Activated CD8-positive, alpha-beta memory T cell treated with anti-CD3 and anti-CD28 coated beads, Interleukin-2, amount 50 U/mL, for 1 hour (primary cell): ENCODE measurements around the gene SLC2A9.
"Not testable (repeated sequence)": the region's sequence is repeated elsewhere in the genome, so short reads cannot be mapped to it uniquely, and the experiment has no call there.

Experiments used
- DNase-seq: peaks from one replicate; pipeline ENCODE4 v3.0.0-alpha.2; 2020; ENCODE audit errors: extremely low read depth

The SLC2A9 gene

DNA sequence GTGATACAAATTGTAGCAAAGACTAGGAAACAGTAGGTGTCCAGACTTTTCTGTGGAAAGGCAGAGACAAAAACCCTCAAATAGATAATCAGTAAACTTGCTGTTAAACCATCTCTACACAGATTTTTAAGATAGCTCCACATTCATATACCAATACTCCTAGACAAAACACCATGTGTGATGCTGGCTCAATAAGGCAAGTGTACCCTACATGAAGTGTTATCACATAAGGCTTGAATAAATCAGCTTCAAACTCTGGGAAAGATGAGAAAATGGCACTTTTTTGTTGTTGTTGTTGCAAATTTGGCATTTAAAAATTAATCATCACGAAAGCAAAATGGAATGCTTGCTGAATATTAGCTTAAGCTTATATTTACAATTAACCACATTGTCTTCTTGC, 194.7 kb downstream of the SLC2A9 start:
- no peak for DNase-seq

GRCh38 chr4:9825049-9825448, 196.2 kb downstream of the SLC2A9 start:
- DNase-seq: no peak

DNA sequence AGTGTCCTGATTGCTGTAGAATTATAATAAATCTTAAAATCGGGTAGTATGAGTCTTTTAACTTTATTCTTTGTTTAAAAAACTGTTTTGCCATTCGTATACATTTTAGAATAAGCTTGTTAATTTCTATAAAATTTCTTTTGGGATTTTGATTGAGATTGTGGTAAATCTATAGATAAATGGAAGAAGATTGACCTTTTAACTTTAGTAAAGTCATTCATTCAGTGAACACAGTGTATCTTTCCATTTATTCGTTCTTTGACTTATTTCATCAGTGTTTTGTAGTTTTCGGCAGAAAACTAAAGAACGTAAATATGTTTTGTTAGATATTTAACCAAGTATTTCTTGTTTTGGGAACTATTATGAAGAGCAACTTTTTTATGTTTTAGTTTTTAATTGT, 201.0 kb downstream of the SLC2A9 start:
- DNase-seq: no peak

DNA sequence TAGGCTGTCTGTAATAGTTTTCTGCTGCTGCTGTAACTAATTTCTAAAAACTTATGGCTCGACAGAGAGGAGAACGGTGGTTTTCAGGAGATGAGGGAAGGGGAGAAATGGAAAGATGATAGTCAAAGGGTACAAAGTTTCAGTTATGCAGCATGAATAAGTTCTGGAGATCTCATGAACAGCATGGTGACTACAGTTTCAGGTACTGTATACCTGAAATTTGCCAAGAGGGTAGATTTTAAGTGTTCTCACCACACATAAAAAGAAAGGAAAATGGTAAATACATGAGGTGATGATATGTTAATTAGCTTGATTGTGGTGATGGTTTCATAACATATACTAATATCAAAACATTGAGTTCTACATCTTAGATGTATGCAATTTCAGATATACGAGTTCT, 205.0 kb downstream of the SLC2A9 start:
- no peak for DNase-seq

GRCh38 chr4:9812501-9813340, 208.6 kb downstream of the SLC2A9 start:
- DNase-seq: no peak

DNA sequence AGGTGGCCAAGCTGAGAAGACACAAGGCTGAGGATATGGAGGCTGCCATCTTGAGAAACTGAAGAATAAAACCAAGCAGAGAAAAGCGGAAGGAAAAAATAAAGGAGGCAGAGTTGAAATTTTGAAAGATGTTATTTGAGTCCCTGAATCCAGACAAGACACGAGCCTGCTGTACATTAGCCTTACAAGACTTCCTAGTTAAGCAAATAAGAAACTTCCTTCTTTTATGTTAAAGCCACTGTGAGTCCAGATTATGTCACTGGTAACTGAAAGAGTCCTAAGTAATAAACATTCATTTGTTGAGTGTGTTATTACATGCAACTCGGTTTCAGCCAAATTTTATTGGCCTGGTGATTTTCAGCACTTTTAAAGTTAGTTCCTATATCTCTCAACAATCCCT, 209.5 kb downstream of the SLC2A9 start:
- DNase-seq: no peak

- DNase-seq: no peak
Observed at GRCh38 chr4:9808077-9808476, 213.2 kb downstream of the SLC2A9 start.

- no peak for DNase-seq
Observed at GRCh38 chr4:9804918-9805317, 216.4 kb downstream of the SLC2A9 start.

DNA sequence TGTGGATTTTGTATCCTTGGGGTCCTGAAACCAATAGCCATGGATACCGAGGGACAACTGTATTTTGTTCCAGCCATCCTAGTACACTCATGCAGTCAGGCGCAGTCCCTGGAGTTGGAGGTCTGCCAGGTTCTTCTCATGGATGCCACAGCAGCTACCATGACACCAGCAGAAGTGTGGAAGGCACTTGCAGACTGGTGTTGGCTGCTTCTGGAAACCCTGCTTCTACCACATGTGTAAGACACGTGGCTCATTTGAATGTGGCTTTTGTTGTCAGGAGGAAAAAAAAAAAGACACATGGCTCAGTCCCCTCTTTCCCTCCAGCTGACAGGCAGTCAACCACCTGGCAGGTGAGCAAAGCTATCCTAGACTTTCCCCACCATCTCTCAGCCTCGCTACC, 220.4 kb downstream of the SLC2A9 start:
- DNase-seq: no peak

GRCh38 chr4:9796641-9797040, 224.7 kb downstream of the SLC2A9 start:
- not testable (repeated sequence) for DNase-seq

- DNase-seq: no peak
Observed at GRCh38 chr4:9792381-9792780, 228.9 kb downstream of the SLC2A9 start.

GRCh38 chr4:9785891-9786290, 235.4 kb downstream of the SLC2A9 start:
- DNase-seq: not testable (repeated sequence)

DNA sequence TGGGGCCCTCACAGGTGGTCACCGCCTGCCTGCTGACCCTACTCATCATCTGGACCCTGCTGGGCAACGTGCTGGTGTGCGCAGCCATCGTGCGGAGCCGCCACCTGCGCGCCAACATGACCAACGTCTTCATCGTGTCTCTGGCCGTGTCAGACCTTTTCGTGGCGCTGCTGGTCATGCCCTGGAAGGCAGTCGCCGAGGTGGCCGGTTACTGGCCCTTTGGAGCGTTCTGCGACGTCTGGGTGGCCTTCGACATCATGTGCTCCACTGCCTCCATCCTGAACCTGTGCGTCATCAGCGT, 239.2 kb downstream of the SLC2A9 start:
- DNase-seq: no peak

- no peak for DNase-seq
Observed at GRCh38 chr4:9781343-9782135, 239.8 kb downstream of the SLC2A9 start, which contains the start of gene DRD5. Gene DRD5 (plus strand): TSS chr4:9781634. CDS start chr4:9782030, 396 bp downstream.
